Fibroblast of villous mesenchyme (primary cell): ENCODE measurements around the gene RAET1L. TPM values are rescaled to one million over a fixed set of nuclear protein-coding genes. Genes with fewer than 3 reads are reported as not detected.

Experiments used
- DNase-seq: peaks from one replicate; pipeline ENCODE4 v3.0.0-alpha.2; 2010; ENCODE audit warnings: low read depth
- H3K4me3 ChIP-seq: 2 replicates; pipeline ENCODE4 v1.5.1; 2011; ENCODE audit warnings: low read depth, mild to moderate bottlenecking, low read length
- total RNA-seq: library from RNA; depleted of rRNA; stranded (reverse); fragments of >200 nt; gene quantifications from 2 replicates; pipeline ENCODE4 v1.2.3, GENCODE V29; 2012
- TF ChIP-seq, protein P1 (sequence below): IDR thresholded peaks from 2 replicates; pipeline ENCODE4 v1.5.1; 2012; ENCODE audit warnings: low read depth, mild to moderate bottlenecking, low read length; ENCODE audit not compliant: insufficient read depth

The RAET1L gene
- total RNA-seq, 1 donor = not detected

DNA sequence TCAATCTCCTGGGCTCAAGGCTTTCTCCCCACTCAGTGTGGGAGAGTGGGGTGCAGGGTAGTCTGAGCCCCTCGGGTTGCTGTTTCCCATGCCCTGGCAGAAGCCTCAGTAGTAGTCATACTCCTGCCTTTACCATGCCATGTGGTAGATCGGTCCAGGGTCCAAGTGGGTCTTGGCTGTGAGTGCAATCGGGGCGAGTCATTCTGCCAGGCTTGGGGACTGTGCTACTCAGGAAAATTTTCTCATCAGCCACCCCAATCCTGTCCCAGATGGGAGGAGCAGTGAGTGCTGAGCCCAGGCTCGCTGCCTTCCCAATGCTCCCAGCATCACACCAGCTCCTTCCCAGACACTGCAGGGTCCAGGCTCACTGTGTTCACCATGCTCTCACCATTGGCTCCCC lies 10.7 kb upstream of the RAET1L start:
- no peak for DNase-seq
- H3K4me3 ChIP-seq = no peak overlapping the region
- TF ChIP-seq, protein P1, sequence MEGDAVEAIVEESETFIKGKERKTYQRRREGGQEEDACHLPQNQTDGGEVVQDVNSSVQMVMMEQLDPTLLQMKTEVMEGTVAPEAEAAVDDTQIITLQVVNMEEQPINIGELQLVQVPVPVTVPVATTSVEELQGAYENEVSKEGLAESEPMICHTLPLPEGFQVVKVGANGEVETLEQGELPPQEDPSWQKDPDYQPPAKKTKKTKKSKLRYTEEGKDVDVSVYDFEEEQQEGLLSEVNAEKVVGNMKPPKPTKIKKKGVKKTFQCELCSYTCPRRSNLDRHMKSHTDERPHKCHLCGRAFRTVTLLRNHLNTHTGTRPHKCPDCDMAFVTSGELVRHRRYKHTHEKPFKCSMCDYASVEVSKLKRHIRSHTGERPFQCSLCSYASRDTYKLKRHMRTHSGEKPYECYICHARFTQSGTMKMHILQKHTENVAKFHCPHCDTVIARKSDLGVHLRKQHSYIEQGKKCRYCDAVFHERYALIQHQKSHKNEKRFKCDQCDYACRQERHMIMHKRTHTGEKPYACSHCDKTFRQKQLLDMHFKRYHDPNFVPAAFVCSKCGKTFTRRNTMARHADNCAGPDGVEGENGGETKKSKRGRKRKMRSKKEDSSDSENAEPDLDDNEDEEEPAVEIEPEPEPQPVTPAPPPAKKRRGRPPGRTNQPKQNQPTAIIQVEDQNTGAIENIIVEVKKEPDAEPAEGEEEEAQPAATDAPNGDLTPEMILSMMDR = no peak

DNA sequence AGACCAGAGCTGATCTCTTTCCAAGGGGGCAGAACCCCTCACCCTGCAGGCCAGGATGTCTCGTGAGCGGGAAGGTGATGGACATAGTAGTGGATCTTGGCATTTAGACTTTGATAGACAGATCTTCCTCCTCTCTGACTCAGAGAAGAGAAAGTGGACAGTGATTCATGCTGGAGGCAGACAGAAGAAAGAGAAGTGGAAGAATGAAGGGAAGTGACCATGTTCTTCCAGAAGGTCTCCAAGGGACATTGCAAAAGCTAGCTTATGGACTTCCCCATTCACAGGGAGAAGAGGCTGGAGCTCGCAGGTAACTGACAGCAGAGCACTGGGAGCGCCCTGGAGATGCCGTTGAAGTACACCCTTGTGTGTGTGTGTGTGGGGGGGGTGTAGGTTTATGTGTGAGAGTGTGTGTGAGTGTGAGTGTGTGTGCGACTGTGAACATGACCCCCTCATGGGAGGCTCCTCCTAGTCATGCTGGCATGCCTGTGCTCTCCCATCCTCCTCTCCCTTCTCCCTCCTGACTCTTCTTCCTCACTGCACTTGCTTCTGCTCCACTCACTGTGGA lies 8.0 kb upstream of the RAET1L start:
- TF ChIP-seq, protein P1 = no peak
- no peak for DNase-seq
- no peak overlapping the region for H3K4me3 ChIP-seq

DNA sequence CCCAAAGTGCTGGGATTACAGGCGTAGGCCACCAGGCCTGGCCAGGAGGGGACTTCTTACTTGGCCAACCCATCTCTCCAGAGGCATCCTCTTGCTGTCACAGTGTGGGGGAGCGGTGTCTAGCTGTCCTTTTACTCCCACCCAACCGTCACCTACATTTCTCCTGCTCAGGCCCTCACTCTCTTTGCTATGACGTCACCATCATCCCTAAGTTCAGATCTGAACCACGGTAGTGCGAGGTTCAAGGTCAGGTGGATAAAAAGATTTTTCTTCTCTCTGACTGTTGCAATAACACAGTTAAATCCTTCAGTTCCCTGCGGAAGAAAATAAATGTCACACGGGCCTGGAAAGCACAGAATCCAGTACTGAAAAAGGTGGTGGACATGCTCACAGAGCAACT lies 7.3 kb upstream of the RAET1L start:
- TF ChIP-seq, protein P1 = no peak
- DNase-seq = no peak
- H3K4me3 ChIP-seq = no peak overlapping the region

DNA sequence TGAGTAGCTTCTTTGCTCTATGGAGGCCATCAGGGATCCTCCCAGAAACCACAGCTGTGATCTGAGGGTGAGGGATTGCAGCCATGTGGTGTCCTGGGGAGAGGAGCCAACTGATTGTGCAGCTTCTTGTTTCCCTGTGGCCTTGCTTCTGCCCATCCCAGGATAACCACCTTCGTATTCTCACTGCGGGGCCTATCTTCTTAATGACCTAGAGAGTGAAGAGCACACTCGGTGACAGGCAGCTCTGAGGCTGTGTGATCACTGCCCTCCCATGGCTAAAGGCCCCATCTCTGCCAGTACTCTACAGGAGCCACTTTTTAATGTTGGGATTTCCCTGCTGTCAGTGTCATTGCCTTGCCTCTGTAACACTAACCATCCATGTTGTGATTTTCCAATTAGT lies 5.3 kb upstream of the RAET1L start:
- TF ChIP-seq, protein P1 = no peak
- no peak for DNase-seq
- H3K4me3 ChIP-seq = no peak overlapping the region

DNA sequence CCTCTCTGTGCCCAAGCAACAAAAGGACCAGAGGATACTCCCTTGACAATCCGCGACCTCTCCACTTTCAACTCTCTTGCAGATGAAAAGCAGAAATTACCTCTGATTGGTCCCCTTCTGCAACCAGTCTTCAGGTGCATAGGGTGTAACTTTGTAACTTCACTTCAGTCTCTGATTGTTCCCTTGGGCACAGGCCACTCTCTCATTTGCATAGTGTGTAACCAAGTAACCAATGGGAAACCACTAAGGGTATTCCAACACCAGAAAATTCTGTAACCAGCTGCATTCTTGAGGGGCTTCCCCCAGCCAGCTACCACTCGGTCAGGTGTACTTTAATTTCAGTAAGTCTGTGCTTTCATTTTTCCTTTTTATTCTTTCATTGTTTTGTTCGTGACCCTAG lies 4.4 kb upstream of the RAET1L start:
- no peak overlapping the region for H3K4me3 ChIP-seq
- no peak for DNase-seq
- TF ChIP-seq, protein P1 = no peak

DNA sequence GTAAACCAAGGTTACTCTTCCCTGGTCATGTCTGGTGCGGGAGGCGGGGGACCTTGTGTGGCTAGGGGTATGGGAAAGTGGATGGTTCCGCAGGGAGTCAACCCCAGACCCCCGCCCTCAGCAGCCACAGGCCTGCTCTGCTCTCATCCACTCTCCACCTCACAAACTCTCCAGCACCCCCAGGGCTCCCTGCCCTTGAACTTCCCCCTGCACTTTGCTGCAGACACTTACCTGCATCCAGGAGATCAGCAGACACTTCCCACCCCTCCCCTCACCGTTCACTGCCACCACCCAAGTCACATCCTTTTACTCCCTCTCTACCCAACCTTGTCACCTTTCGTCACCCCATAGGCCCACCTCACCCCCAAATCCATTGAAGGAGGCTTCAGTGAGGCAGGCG lies 3.9 kb upstream of the RAET1L start:
- H3K4me3 ChIP-seq = no peak overlapping the region
- TF ChIP-seq, protein P1 = no peak
- DNase-seq = no peak

DNA sequence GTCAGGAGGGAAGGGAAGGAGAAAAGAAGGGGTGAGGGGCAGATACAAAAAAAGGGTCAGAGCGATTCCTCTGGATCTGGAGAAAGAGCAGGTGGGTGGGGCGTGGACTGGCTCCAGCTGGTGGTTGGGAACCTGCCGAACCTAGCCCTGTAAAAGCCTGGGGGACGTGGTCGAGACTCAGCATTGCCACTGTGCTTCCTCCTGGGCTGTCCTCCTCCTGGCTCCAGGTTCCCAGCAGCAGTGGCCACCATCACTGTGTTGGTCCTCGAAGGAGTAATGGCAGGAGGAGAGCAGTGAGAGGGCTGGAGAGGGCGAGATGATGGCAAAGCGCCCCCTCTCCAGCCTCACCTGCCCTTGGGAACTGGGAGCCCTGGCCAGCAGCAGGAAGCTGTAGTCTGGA lies 3.5 kb upstream of the RAET1L start:
- H3K4me3 ChIP-seq = no peak overlapping the region
- DNase-seq = no peak

More for the DNA sequence above, 3.5 kb upstream of the RAET1L start:
- TF ChIP-seq, protein P1 = no peak
